ENCODE measurements around the gene BRAP. TPM values are rescaled to one million over a fixed set of nuclear protein-coding genes. Genes with fewer than 3 reads are reported as not detected.
"Not testable (repeated sequence)": the region's sequence is repeated elsewhere in the genome, so short reads cannot be mapped to it uniquely, and the experiment has no call there.

The BRAP gene
- total RNA-seq, 2 donors from 2014 or later, result 15.8 to 16.4 TPM

- not testable (repeated sequence) for H3K9me3 Mint-ChIP-seq; H3K4me3 Mint-ChIP-seq; H3K27me3 Mint-ChIP-seq; ATAC-seq (replicated peaks); H3K4me1 Mint-ChIP-seq; H3K27ac Mint-ChIP-seq
- H3K36me3 Mint-ChIP-seq (ENCODE audit: low read depth), result peaks cover 85% of the 10 kb centered on the region
These were observed 33.2 kb downstream of the BRAP start for GRCh38 chr12:111652530-111652929.

GRCh38 chr12:111650912-111651311 is 34.8 kb downstream of the BRAP start:
- no peaks in the 10 kb centered on the region for H3K9me3 Mint-ChIP-seq
- no peak for ATAC-seq (replicated peaks)
- H3K36me3 Mint-ChIP-seq (ENCODE audit: low read depth), result peaks cover 92% of the 10 kb centered on the region
- H3K4me3 Mint-ChIP-seq, result no peak overlapping the region
- no peaks in the 10 kb centered on the region for H3K4me1 Mint-ChIP-seq
- H3K27ac Mint-ChIP-seq, result no peak overlapping the region
- no peaks in the 10 kb centered on the region for H3K27me3 Mint-ChIP-seq

- no peak for ATAC-seq (replicated peaks)
- Mint-ChIP-seq H3K4me3 (no peak overlapping the region), H3K9me3 (no peaks in the 10 kb centered on the region), H3K27ac (no peak overlapping the region), H3K36me3 (ENCODE audit: low read depth) (peaks cover 87% of the 10 kb centered on the region), H3K4me1 (no peaks in the 10 kb centered on the region), H3K27me3 (no peaks in the 10 kb centered on the region)
These were observed 40.3 kb downstream of the BRAP start for GRCh38 chr12:111645433-111645832.

- Mint-ChIP-seq H3K27ac (no peak overlapping the region), H3K4me1 (no peaks in the 10 kb centered on the region)
These were observed 42.3 kb downstream of the BRAP start for GRCh38 chr12:111643427-111643826.

GRCh38 chr12:111642681-111643426 is 42.9 kb downstream of the BRAP start:
- no peak for ATAC-seq (replicated peaks)
- Mint-ChIP-seq H3K4me3 (no peak overlapping the region), H3K27me3 (no peaks in the 10 kb centered on the region), H3K36me3 (ENCODE audit: low read depth) (peaks cover 68% of the 10 kb centered on the region), H3K4me1 (no peaks in the 10 kb centered on the region), H3K9me3 (no peaks in the 10 kb centered on the region), H3K27ac (no peak overlapping the region)

More at GRCh38 chr12:111643427-111643826, 42.3 kb downstream of the BRAP start:
- H3K36me3 Mint-ChIP-seq (ENCODE audit: low read depth), result peaks cover 73% of the 10 kb centered on the region
- no peak overlapping the region for H3K4me3 Mint-ChIP-seq
- H3K27me3 Mint-ChIP-seq, result no peaks in the 10 kb centered on the region
- no peaks in the 10 kb centered on the region for H3K9me3 Mint-ChIP-seq
- ATAC-seq (replicated peaks), result no peak

DNA sequence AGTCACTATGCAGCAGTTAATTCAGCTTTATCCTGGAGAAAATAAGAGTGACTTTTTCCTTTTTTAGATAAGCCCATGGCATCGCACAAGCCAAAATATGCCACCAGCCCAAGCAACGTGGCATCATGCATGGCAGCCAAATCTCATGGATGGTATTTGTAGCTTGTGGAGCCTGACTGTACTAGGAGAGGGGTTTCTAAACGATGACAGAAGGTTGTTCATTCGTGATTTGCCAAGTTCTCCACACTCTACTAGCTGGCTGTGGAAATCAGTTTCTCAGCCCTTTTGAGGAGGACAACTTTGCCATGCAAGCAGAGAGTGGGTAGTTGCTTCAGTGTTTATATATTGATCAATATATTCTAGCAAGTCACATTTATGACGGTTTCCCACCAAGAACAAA is 45.2 kb downstream of the BRAP start:
- Mint-ChIP-seq H3K27ac (no peak overlapping the region), H3K4me3 (no peak overlapping the region), H3K9me3 (no peaks in the 10 kb centered on the region), H3K36me3 (ENCODE audit: low read depth) (peaks cover 44% of the 10 kb centered on the region), H3K27me3 (no peaks in the 10 kb centered on the region), H3K4me1 (no peaks in the 10 kb centered on the region)
- ATAC-seq (replicated peaks), result no peak

GRCh38 chr12:111638556-111638955 is 47.2 kb downstream of the BRAP start:
- peaks cover 26% of the 10 kb centered on the region for H3K36me3 Mint-ChIP-seq (ENCODE audit: low read depth)
- no peaks in the 10 kb centered on the region for H3K4me1 Mint-ChIP-seq
- no peak overlapping the region for H3K4me3 Mint-ChIP-seq
- no peaks in the 10 kb centered on the region for H3K27me3 Mint-ChIP-seq
- peak overlapping the region; percentile 17 for H3K27ac Mint-ChIP-seq
- ATAC-seq (replicated peaks), result no peak
- no peaks in the 10 kb centered on the region for H3K9me3 Mint-ChIP-seq

DNA sequence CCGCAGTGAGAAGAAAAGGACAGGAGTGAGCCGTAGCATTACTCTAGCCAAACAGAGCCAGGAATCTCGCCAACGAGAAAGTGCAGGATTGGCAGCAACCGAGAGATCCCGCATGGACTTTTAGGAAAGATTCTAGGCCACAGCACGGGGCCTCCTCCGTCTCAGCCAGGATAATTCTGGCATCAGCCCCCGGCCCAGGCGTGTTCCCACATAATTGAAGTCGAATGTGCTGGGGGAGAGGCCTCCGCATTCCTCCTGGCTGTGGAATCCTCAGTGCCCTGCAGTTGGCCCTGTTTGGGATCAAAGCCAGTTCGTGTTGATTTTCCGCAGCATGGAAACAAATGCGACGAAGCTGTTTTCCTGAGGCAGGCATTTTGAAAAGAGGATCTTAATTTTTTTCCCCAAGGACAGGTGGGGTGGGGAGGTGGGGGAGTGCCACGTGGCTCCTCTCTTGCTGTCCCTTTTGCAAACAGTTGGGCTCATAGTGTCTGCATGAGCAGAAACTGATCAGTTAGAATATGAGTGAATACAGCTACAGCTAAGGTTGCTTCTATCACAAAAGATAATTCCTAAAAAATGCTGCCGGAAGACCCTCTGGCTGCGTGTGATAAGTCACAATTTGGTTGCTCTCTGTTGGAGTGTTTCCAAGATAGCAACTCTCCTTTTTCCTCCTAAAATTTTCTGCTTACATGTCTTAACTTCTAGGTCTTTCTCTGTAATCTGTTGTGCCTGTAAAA is 49.4 kb downstream of the BRAP start:
- ATAC-seq (replicated peaks), result no peak
- Mint-ChIP-seq H3K4me3 (no peak overlapping the region), H3K27me3 (no peaks in the 10 kb centered on the region), H3K27ac (no peak overlapping the region), H3K36me3 (ENCODE audit: low read depth) (peaks cover 7% of the 10 kb centered on the region), H3K4me1 (no peaks in the 10 kb centered on the region), H3K9me3 (no peaks in the 10 kb centered on the region)

GRCh38 chr12:111635524-111635923 is 50.2 kb downstream of the BRAP start:
- Mint-ChIP-seq H3K36me3 (ENCODE audit: low read depth) (peaks cover 7% of the 10 kb centered on the region), H3K27ac (no peak overlapping the region), H3K4me1 (no peaks in the 10 kb centered on the region), H3K27me3 (no peaks in the 10 kb centered on the region), H3K9me3 (no peaks in the 10 kb centered on the region), H3K4me3 (no peak overlapping the region)
- ATAC-seq (replicated peaks), result no peak

DNA sequence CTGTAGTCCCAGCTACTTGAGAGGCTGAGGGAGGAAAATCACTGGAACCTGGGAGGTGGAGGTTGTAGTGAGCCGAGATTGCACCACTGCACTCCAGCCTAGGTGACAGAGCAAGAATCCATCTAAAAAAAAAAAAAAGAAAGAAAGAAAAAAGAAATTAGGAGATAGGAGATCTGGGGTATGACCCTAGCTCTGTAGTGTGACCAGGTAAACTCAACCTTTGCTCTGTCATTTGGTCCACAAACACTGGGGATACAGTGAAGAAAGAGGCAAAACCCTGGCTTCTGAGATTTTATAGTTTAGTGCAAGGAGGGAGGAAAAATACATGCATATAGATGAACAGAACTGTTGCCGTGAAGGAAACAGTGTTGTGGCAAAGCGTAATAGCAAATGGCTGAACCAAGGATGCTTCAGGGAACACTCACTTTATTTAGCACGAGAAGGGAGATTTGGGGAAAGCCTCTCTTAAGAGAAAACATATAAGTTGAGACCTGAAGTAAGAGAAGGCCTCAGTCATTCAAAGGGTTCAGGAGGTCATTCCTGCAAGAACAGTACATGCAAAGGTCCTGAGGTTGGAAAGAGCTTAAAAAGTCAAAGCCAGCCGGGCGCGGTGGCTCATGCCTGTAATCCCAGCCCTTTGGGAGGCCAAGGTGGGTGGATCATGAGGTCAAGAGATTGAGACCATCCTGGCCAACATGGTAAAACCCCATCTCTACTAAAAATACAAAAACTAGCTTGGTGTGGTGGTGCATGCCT is 57.1 kb downstream of the BRAP start:
- no peak for ATAC-seq (replicated peaks)
- H3K27ac Mint-ChIP-seq, result no peak overlapping the region
- H3K36me3 Mint-ChIP-seq (ENCODE audit: low read depth), result no peaks in the 10 kb centered on the region
- H3K4me3 Mint-ChIP-seq, result no peak overlapping the region
- H3K27me3 Mint-ChIP-seq, result no peaks in the 10 kb centered on the region
- no peaks in the 10 kb centered on the region for H3K4me1 Mint-ChIP-seq
- no peaks in the 10 kb centered on the region for H3K9me3 Mint-ChIP-seq

- Mint-ChIP-seq H3K27ac (no peak overlapping the region), H3K4me3 (no peak overlapping the region), H3K9me3 (no peaks in the 10 kb centered on the region), H3K36me3 (ENCODE audit: low read depth) (no peaks in the 10 kb centered on the region), H3K4me1 (no peaks in the 10 kb centered on the region), H3K27me3 (no peaks in the 10 kb centered on the region)
- no peak for ATAC-seq (replicated peaks)
These were observed 59.5 kb downstream of the BRAP start for GRCh38 chr12:111626230-111626629.

DNA sequence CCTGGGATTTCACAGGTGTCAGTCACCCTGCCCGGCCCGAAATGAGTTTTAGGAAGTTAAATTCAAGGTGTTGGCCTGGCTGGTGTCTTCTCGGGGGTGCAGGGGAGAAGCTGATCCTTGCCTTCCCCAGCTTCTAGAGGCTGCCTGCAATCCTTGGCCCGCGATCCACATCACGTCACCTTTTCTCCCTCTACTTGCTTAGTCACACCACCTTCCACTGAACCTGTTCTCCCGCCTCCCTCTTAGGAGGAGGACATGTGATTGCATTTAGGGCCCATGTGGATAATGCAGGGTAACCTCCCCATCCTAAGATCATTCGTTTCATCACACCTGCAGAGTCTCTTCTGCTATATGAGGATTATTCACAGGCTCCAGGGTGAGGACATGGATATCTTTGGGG is 61.2 kb downstream of the BRAP start:
- ATAC-seq (replicated peaks), result no peak
- Mint-ChIP-seq H3K4me1 (no peaks in the 10 kb centered on the region), H3K27me3 (no peaks in the 10 kb centered on the region)

GRCh38 chr12:111617841-111618240 is 67.9 kb downstream of the BRAP start:
- not testable (repeated sequence) for H3K27ac Mint-ChIP-seq; ATAC-seq (replicated peaks); H3K4me3 Mint-ChIP-seq; H3K36me3 Mint-ChIP-seq (ENCODE audit: low read depth); H3K9me3 Mint-ChIP-seq; H3K4me1 Mint-ChIP-seq; H3K27me3 Mint-ChIP-seq

More for the DNA sequence above, 61.2 kb downstream of the BRAP start:
- Mint-ChIP-seq H3K9me3 (no peaks in the 10 kb centered on the region), H3K36me3 (ENCODE audit: low read depth) (no peaks in the 10 kb centered on the region), H3K4me3 (no peak overlapping the region), H3K27ac (no peak overlapping the region)

GRCh38 chr12:111616177-111616623 is 69.6 kb downstream of the BRAP start:
- no peaks in the 10 kb centered on the region for H3K36me3 Mint-ChIP-seq (ENCODE audit: low read depth)
- H3K4me3 Mint-ChIP-seq, result no peak overlapping the region
- H3K27ac Mint-ChIP-seq, result no peak overlapping the region
- no peaks in the 10 kb centered on the region for H3K4me1 Mint-ChIP-seq
- H3K27me3 Mint-ChIP-seq, result no peaks in the 10 kb centered on the region
- ATAC-seq (replicated peaks), result no peak
- no peaks in the 10 kb centered on the region for H3K9me3 Mint-ChIP-seq

Measured in activated T-helper 17 cell treated with anti-CD3 and anti-CD28 coated beads, Interleukin-2, amount 50 U/mL, for 72 hours (primary cell).